D721Med (cell line): ENCODE results near the gene TSG101.

ENCODE experiments used
- DNase-seq: peaks from one replicate; pipeline ENCODE4 v3.0.0; 2011; ENCODE audit warnings: low spot score; ENCODE audit not compliant: insufficient read length
- FAIRE-seq: peaks from 2 replicates; lab custom pipeline; 2011; peaks lifted over from hg19 to GRCh38; lab: Jason Lieb, UNC
- TF ChIP-seq, protein P1 (sequence below): IDR thresholded peaks from 2 replicates; pipeline ENCODE4 v1.5.1; 2012; ENCODE audit warnings: mild to moderate bottlenecking, control low read depth; ENCODE audit not compliant: insufficient read depth; ENCODE audit errors: missing control alignments

TSG101 gene

DNA sequence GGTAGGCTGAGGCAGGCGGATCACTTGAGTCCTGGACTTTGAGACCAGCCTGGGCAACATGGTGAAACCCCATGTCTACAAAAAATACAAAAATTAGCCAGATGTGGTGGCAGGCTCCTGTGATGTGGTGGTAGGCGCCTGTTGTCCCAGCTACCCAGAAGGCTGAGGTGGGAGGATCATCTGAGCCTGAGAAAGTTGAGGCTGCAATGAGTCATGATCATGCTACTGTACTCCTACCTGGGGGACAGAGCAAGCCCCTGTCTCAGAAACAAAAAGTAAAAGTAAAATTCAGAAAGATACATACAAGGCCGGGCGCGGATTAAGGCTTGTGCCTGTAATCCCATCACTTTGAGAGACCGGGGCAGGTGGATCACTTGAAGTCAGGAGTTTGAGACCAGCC, 64.8 kb downstream of the TSG101 start:
- no peak for FAIRE-seq

DNA sequence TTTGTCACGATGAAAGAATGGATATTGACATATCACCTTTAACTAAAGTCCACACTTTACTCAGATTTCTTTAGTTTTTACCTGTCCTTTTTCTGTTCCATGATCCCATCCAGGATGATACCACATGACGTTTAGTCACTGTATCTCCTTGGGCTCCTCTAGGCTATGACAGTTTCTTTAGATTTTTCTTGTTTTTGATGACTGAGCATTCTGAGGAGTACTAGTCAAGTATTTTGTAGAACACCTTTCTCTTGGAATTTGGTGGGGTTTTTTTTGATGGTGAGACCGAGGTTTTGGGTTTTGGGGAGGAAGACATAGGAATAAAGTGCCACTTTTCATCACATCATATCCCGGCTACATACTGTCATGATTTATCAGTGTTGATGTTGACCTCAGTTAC, 67.1 kb downstream of the TSG101 start:
- TF ChIP-seq, protein P1, sequence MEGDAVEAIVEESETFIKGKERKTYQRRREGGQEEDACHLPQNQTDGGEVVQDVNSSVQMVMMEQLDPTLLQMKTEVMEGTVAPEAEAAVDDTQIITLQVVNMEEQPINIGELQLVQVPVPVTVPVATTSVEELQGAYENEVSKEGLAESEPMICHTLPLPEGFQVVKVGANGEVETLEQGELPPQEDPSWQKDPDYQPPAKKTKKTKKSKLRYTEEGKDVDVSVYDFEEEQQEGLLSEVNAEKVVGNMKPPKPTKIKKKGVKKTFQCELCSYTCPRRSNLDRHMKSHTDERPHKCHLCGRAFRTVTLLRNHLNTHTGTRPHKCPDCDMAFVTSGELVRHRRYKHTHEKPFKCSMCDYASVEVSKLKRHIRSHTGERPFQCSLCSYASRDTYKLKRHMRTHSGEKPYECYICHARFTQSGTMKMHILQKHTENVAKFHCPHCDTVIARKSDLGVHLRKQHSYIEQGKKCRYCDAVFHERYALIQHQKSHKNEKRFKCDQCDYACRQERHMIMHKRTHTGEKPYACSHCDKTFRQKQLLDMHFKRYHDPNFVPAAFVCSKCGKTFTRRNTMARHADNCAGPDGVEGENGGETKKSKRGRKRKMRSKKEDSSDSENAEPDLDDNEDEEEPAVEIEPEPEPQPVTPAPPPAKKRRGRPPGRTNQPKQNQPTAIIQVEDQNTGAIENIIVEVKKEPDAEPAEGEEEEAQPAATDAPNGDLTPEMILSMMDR: no peak
- FAIRE-seq (no peak), DNase-seq (no peak)

More for the DNA sequence above, 64.8 kb downstream of the TSG101 start:
- DNase-seq: no peak
- TF ChIP-seq, protein P1: no peak

GRCh38 chr11:18457450-18457849, 69.3 kb downstream of the TSG101 start:
- DNase-seq (no peak), FAIRE-seq (no peak)
- TF ChIP-seq, protein P1: no peak

DNA sequence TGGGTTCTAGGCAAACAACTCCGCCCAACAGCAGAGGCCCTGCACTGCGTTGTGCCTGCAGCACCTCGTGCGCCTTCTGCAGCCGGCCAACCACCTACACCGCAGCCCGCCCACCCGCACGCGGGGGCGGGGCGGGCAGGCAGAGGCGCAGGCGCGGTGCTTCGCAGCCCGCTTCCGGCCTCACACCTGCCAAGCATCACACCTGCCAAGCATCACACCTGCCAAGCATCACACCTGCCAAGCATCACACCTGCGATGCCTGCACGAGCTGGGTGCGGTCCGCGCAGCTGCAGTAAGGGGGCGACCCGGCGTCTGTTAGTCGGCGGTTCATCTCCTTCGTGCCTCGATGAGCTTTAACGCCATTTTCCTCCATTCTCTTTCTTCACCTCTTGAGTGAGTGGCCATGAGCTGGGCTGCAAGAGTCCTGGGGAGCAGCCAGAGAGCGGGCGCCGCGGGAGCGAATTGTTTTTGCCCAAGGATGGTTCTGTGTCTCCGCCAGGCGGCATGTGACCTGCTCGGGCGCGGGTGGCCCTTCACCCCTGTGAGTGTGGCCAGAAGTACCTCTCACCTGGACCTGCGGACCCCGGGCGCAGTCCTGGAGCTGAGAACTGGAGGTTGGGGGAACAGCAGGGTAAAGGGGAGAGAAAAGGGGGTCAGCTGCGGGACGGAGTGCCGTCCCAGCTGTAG, 70.9 kb downstream of the TSG101 start, which contains the start of gene LDHAL6A:
LDHAL6A (plus strand) TSS at position 171 of the 687 bp plus-strand sequence. CDS start 825 bp downstream, outside the sequence.
- TF ChIP-seq, protein P1: no peak
- FAIRE-seq: no peak
- DNase-seq: peak; percentile 25

DNA sequence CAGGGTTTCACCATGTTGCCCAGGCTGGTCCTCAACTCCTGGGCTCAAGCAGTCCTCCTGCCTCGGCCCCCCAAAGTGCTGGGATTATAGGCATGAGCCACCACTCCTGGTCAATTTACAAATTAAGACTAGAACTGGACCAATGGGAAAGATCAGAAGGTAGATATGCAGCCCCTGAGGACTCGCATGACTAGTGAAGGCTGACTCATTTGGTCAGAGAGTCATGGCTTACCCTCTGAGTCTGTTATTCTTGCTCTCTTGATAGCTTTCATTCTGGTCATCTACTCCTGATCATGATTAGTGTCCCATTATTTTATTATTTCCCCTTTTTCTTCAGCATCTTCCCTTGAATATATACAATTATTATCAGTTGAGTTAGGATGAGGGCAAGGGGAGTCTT, 73.8 kb downstream of the TSG101 start:
- FAIRE-seq (no peak), DNase-seq (no peak)
- TF ChIP-seq, protein P1: no peak

GRCh38 chr11:18449251-18449650, 77.5 kb downstream of the TSG101 start:
- TF ChIP-seq, protein P1: no peak
- DNase-seq: no peak
- FAIRE-seq: no peak

DNA sequence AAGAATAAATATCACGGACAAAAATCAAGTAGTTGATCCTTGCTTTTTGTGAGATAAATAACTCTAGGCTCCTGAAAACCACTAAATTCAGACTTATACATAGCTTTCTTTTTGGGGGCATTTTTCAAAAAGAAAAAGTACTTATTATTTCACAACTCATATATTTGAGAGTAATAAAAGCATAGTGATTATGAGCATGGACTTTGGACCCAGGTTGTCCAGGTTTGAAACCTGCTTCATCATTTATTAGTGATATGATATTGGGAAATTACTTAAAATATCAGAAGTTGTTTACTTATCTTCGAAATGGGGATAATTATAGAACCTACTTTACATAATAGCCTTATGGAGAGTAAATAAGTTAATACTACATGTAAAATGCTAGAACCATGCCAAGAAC, 88.1 kb downstream of the TSG101 start:
- TF ChIP-seq, protein P1: no peak
- FAIRE-seq (no peak), DNase-seq (no peak)
